DOHH2 (cell line): ENCODE measurements around the gene FOXO6.

Source experiments
- H3F3A ChIP-seq: fragments of 200-600 bp; sonication (generic), shearing (Covaris generic); 2 replicates; pipeline ENCODE4 v1.6.0; 2016; ENCODE audit warnings: antibody characterized with exemption, mild to moderate bottlenecking; ENCODE audit not compliant: control insufficient read depth, insufficient read depth
- H3K27ac ChIP-seq: fragments of 200-600 bp; sonication (generic); 2 replicates; pipeline ENCODE4 v1.5.1; 2014; ENCODE audit warnings: low read depth, mild to moderate bottlenecking, low read length, moderate library complexity
- H3K27me3 ChIP-seq: fragments of 200-600 bp; sonication (generic); 2 replicates; pipeline ENCODE4 v1.6.1; 2014; ENCODE audit warnings: mild to moderate bottlenecking, low read length, mixed read lengths; ENCODE audit not compliant: control insufficient read depth
- H3K36me3 ChIP-seq: fragments of 200-600 bp; sonication (generic); 2 replicates; pipeline ENCODE4 v1.6.1; 2014; ENCODE audit warnings: mild to moderate bottlenecking, low read length, moderate library complexity, mixed read lengths; ENCODE audit not compliant: control insufficient read depth
- H3K4me1 ChIP-seq: fragments of 200-600 bp; sonication (generic); 2 replicates; pipeline ENCODE4 v1.6.1; 2014; ENCODE audit warnings: mild to moderate bottlenecking, low read length, mixed read lengths; ENCODE audit not compliant: control insufficient read depth
- H3K4me2 ChIP-seq: fragments of 200-600 bp; sonication (generic); 2 replicates; pipeline ENCODE4 v1.6.0; 2014; ENCODE audit warnings: mild to moderate bottlenecking, low read length, moderate library complexity
- H3K4me3 ChIP-seq: fragments of 200-600 bp; sonication (generic); 2 replicates; pipeline ENCODE4 v1.5.1; 2014; ENCODE audit warnings: mild to moderate bottlenecking, low read length, mixed read lengths
- H3K79me2 ChIP-seq: fragments of 200-600 bp; sonication (generic); 2 replicates; pipeline ENCODE4 v1.6.1; 2014; ENCODE audit warnings: mild to moderate bottlenecking, low read length, mixed read lengths; ENCODE audit not compliant: control insufficient read depth
- H3K9me2 ChIP-seq: fragments of 200-600 bp; sonication (generic); replicated peaks from 2 replicates; pipeline ENCODE4 v1.6.1; 2014; ENCODE audit warnings: mild to moderate bottlenecking, low read length, mixed read lengths; ENCODE audit not compliant: control insufficient read depth
- H3K9me3 ChIP-seq: fragments of 200-600 bp; sonication (generic); 2 replicates; pipeline ENCODE4 v1.6.1; 2014; ENCODE audit warnings: antibody characterized with exemption, low read length, mixed read lengths; ENCODE audit not compliant: control insufficient read depth, insufficient read depth
- H4K20me1 ChIP-seq: fragments of 200-600 bp; sonication (generic); 2 replicates; pipeline ENCODE4 v1.6.0; 2014; ENCODE audit warnings: low read depth, mild to moderate bottlenecking, antibody characterized with exemption, low read length, moderate library complexity; ENCODE audit not compliant: control insufficient read depth, insufficient read depth
- CTCF ChIP-seq: fragments of 200-600 bp; sonication (generic); IDR thresholded peaks from one replicate; pipeline ENCODE4 v1.5.1; 2014; ENCODE audit warnings: antibody characterized with exemption, mild to moderate bottlenecking, low read depth, low read length; ENCODE audit not compliant: poor library complexity, severe bottlenecking
- EZH2phosphoT487 ChIP-seq: fragments of 200-600 bp; sonication (generic); IDR thresholded peaks from 2 replicates; pipeline ENCODE4 v1.6.1; 2017; ENCODE audit warnings: borderline replicate concordance, mild to moderate bottlenecking, antibody characterized with exemption, low read length, moderate library complexity, mixed read lengths

Gene FOXO6

GRCh38 chr1:41413748-41414281 is 52.6 kb downstream of the FOXO6 start:
- H3K27me3 ChIP-seq = peaks cover 9% of the 10 kb centered on the region
- no peaks in the 10 kb centered on the region for H3K9me2 ChIP-seq
- no peaks in the 10 kb centered on the region for H3K79me2 ChIP-seq
- no peak overlapping the region for H3K4me3 ChIP-seq
- H3F3A ChIP-seq = no peaks in the 10 kb centered on the region
- H4K20me1 ChIP-seq = 0 out of 2 replicates have a peak, but pooled peaks cover 5% of the 10 kb centered on the region
- H3K9me3 ChIP-seq = no peaks in the 10 kb centered on the region
- H3K36me3 ChIP-seq = no peaks in the 10 kb centered on the region
- no peak overlapping the region for H3K27ac ChIP-seq
- TF ChIP-seq CTCF (no peak), EZH2phosphoT487 (no peak)
- H3K4me2 ChIP-seq = no peak overlapping the region
- no peaks in the 10 kb centered on the region for H3K4me1 ChIP-seq

- H3K9me3 ChIP-seq = no peaks in the 10 kb centered on the region
- peaks cover 6% of the 10 kb centered on the region for H3K27me3 ChIP-seq
- H3K79me2 ChIP-seq = no peaks in the 10 kb centered on the region
- no peaks in the 10 kb centered on the region for H3K9me2 ChIP-seq
- no peak overlapping the region for H3K4me3 ChIP-seq
- H4K20me1 ChIP-seq = 0 out of 2 replicates have a peak, but pooled peaks cover 5% of the 10 kb centered on the region
- TF ChIP-seq EZH2phosphoT487 (no peak), CTCF (no peak)
- H3K27ac ChIP-seq = no peak overlapping the region
- H3K4me1 ChIP-seq = no peaks in the 10 kb centered on the region
- no peak overlapping the region for H3K4me2 ChIP-seq
- no peaks in the 10 kb centered on the region for H3F3A ChIP-seq
- H3K36me3 ChIP-seq = no peaks in the 10 kb centered on the region
These were observed 53.1 kb downstream of the FOXO6 start for GRCh38 chr1:41414296-41414695.

GRCh38 chr1:41414716-41415306 is 53.6 kb downstream of the FOXO6 start:
- Histone ChIP-seq H3K9me3 (no peaks in the 10 kb centered on the region), H3K9me2 (no peaks in the 10 kb centered on the region), H3K4me1 (no peaks in the 10 kb centered on the region), H3K4me3 (no peak overlapping the region), H3K4me2 (no peak overlapping the region), H3K27ac (no peak overlapping the region), H3K36me3 (no peaks in the 10 kb centered on the region), H3K27me3 (peaks cover 1% of the 10 kb centered on the region), H3K79me2 (no peaks in the 10 kb centered on the region), H3F3A (no peaks in the 10 kb centered on the region), H4K20me1 (0 out of 2 replicates have a peak, but pooled peaks cover 4% of the 10 kb centered on the region)
- TF ChIP-seq CTCF = no peak
- TF ChIP-seq EZH2phosphoT487 = no peak
